HCT116 (cell line): Measurements from ENCODE around the gene ALG1L2. TPM values are rescaled to one million over a fixed set of nuclear protein-coding genes. Genes with fewer than 3 reads are reported as not detected.
"Not testable (repeated sequence)": the region's sequence is repeated elsewhere in the genome, so short reads cannot be mapped to it uniquely, and the experiment has no call there.

Source experiments
- ATAC-seq: fragments of 200-7000 bp; cut with Tn5 transposase; 2 replicates; pipeline ENCODE4 v1.9.1; 2020; ENCODE audit warnings: mild to moderate bottlenecking, moderate library complexity
- BruUV-seq: library from RNA; stranded (reverse); fragments of 400-500 nt; replicated peaks from 2 replicates; lab custom pipeline; 2021; lab: Mats Ljungman, UMichigan
- CTCF ChIA-PET: fragments of 300-600 bp; sonication (Branson Sonifier 250); formaldehyde crosslinking; loops from one replicate; lab custom pipeline; 2021; ENCODE audit warnings: antibody characterized with exemption; lab: Charles Lee
- POLR2A ChIA-PET: fragments of 300-600, 350-600 bp; sonication (Branson Sonifier 250); formaldehyde crosslinking; loops from one replicate; lab custom pipeline; 2021; ENCODE audit warnings: antibody characterized with exemption; lab: Charles Lee
- RAD21 ChIA-PET, 2 experiments: fragments of 300-600 bp; sonication (Branson Sonifier 250); formaldehyde crosslinking; loops; one replicate each; lab custom pipeline; 2023; ENCODE audit warnings: low total read pairs in 2 of 2; ENCODE audit not compliant: uncharacterized antibody in 2 of 2, unreplicated experiment in 2 of 2, low non-redundant PET in 1 of 2; lab: Charles Lee
- DNase-seq: peaks from one replicate; pipeline ENCODE4 v3.0.0-alpha.2; 2010; ENCODE audit warnings: low read depth, low spot score
- H2AFZ ChIP-seq: fragments of 200-600 bp; shearing (Covaris generic), sonication (generic); 2 replicates; pipeline ENCODE4 v1.6.1; 2017; ENCODE audit warnings: low read depth, mixed run types, mixed read lengths, antibody characterized with exemption, low read length; ENCODE audit not compliant: poor library complexity, severe bottlenecking
- H3K27ac ChIP-seq: 2 replicates; pipeline ENCODE4 v1.5.1; 2012; ENCODE audit warnings: low read depth, low read length
- H3K27me3 ChIP-seq: fragments of 200-600 bp; sonication (generic); 2 replicates; pipeline ENCODE4 v1.6.1; 2016; ENCODE audit warnings: mixed run types, low read length, mixed read lengths; ENCODE audit not compliant: insufficient read depth
- H3K36me3 ChIP-seq, 2 experiments: fragments of 200-500 bp in 1 of 2; fragments of 200-600 bp in 1 of 2; sonication (Bioruptor generic) in 1 of 2; sonication (generic) in 1 of 2; 2 replicates each; pipeline versions ENCODE4 v1.5.1 to v1.6.1; 2014 to 2016; ENCODE audit warnings: low read length in 2 of 2, inconsistent platforms in 1 of 2, mixed read lengths in 1 of 2, mixed run types in 1 of 2; ENCODE audit not compliant: insufficient read depth in 2 of 2, control insufficient read depth in 1 of 2
- H3K4me1 ChIP-seq, 2 experiments: fragments of 200-600 bp in 1 of 2; sonication (generic) in 1 of 2; 2 replicates each; pipeline versions ENCODE4 v1.5.1 to v1.6.1; 2012 to 2017; ENCODE audit warnings: low read length in 2 of 2, inconsistent platforms in 1 of 2, mild to moderate bottlenecking in 1 of 2, mixed read lengths in 1 of 2, mixed run types in 1 of 2, moderate library complexity in 1 of 2; ENCODE audit not compliant: insufficient read depth in 2 of 2, control insufficient read depth in 1 of 2
- H3K4me2 ChIP-seq: fragments of 200-600 bp; sonication (generic); 2 replicates; pipeline ENCODE4 v1.6.1; 2017; ENCODE audit warnings: mixed run types, low read length, mixed read lengths
- H3K4me3 ChIP-seq, 2 experiments: fragments of 200-600 bp in 1 of 2; sonication (generic) in 1 of 2; replicated peaks in 1 of 2; 2 replicates each; pipeline ENCODE4 v1.5.1; 2011 to 2016; ENCODE audit warnings: low read length in 2 of 2, control low read depth in 1 of 2, low read depth in 1 of 2, mild to moderate bottlenecking in 1 of 2, mixed read lengths in 1 of 2, mixed run types in 1 of 2
- H3K79me2 ChIP-seq: fragments of 200-600 bp; sonication (generic); 2 replicates; pipeline ENCODE4 v1.6.1; 2017; ENCODE audit warnings: mild to moderate bottlenecking, mixed run types, low read length, moderate library complexity, mixed read lengths; ENCODE audit not compliant: insufficient read depth
- H3K9ac ChIP-seq: fragments of 200-600 bp; sonication (generic); 2 replicates; pipeline ENCODE4 v1.6.1; 2016; ENCODE audit warnings: low read length, mixed read lengths
- H3K9me2 ChIP-seq: fragments of 200-600 bp; sonication (generic), shearing (Covaris generic); 2 replicates; pipeline ENCODE4 v1.6.1; 2017; ENCODE audit warnings: mixed run types, mild to moderate bottlenecking, moderate library complexity; ENCODE audit not compliant: insufficient read depth
- H3K9me3 ChIP-seq, 2 experiments: fragments of 200-500 bp in 1 of 2; fragments of 200-600 bp in 1 of 2; sonication (Bioruptor generic) in 1 of 2; sonication (generic) in 1 of 2; 2 replicates each; pipeline ENCODE4 v1.6.1; 2014 to 2017; ENCODE audit warnings: low read length in 2 of 2, mixed read lengths in 2 of 2, inconsistent platforms in 1 of 2, low read depth in 1 of 2, mild to moderate bottlenecking in 1 of 2, mixed run types in 1 of 2, moderate library complexity in 1 of 2; ENCODE audit not compliant: control insufficient read depth in 1 of 2, insufficient read depth in 1 of 2
- H4K20me1 ChIP-seq: fragments of 200-600 bp; sonication (generic), shearing (Covaris generic); 2 replicates; pipeline ENCODE4 v1.6.1; 2017; ENCODE audit warnings: mixed run types, mild to moderate bottlenecking, moderate library complexity; ENCODE audit not compliant: insufficient read depth
- EZH2 ChIP-seq: fragments of 200-600 bp; sonication (generic); IDR thresholded peaks from 2 replicates; pipeline ENCODE4 v1.6.1; 2017; ENCODE audit warnings: antibody characterized with exemption, mixed run types
- EZH2phosphoT487 ChIP-seq: fragments of 200-600 bp; IDR thresholded peaks from 2 replicates; pipeline ENCODE4 v1.6.1; 2018; ENCODE audit warnings: antibody characterized with exemption, borderline replicate concordance
- FOSL1 ChIP-seq: IDR thresholded peaks from 2 replicates; pipeline ENCODE4 v1.6.1; 2012; ENCODE audit warnings: low read depth
- POLR2AphosphoS5 ChIP-seq: IDR thresholded peaks from 2 replicates; pipeline ENCODE4 v1.6.1; 2011; ENCODE audit warnings: mild to moderate bottlenecking, low read depth, low read length, moderate library complexity
- RAD21 ChIP-seq: IDR thresholded peaks from 2 replicates; pipeline ENCODE4 v1.6.1; 2012; ENCODE audit warnings: low read depth, mild to moderate bottlenecking
- SIN3A ChIP-seq: IDR thresholded peaks from 2 replicates; pipeline ENCODE4 v1.6.1; 2012; ENCODE audit warnings: low read depth
- SRF ChIP-seq: IDR thresholded peaks from 2 replicates; pipeline ENCODE4 v1.6.1; 2012; ENCODE audit warnings: low read depth
- TCF7L2 ChIP-seq: IDR thresholded peaks from 2 replicates; pipeline ENCODE4 v1.7.0; 2011; ENCODE audit warnings: borderline replicate concordance, inconsistent platforms; ENCODE audit not compliant: insufficient read depth, insufficient read length; ENCODE audit errors: extremely low read depth
- intact Hi-C: fragments of 100-400 bp; cut with micrococcal nuclease; formaldehyde crosslinking; loops from 2 replicates; pipeline ENCODE4 v1.10.0; 2022
- total RNA-seq: library from RNA; stranded (reverse); gene quantifications from one replicate; pipeline ENCODE4 v1.2.1, GENCODE V29; 2021; ENCODE audit not compliant: unreplicated experiment
- TF ChIP-seq, protein P1 (sequence below), 3 experiments: fragments of 200-600 bp in 1 of 3; sonication (generic) in 1 of 3; IDR thresholded peaks in 2 of 3; conservative IDR thresholded peaks in 1 of 3; 2 replicates each; pipeline ENCODE4 v1.5.1; 2012 to 2017; ENCODE audit warnings: low read depth in 2 of 3, low read length in 2 of 3, antibody characterized with exemption in 1 of 3, borderline replicate concordance in 1 of 3, control low read depth in 1 of 3, mild to moderate bottlenecking in 1 of 3, mixed read lengths in 1 of 3, mixed run types in 1 of 3, moderate library complexity in 1 of 3; ENCODE audit not compliant: insufficient read depth in 1 of 3
- TF ChIP-seq, protein P2 (sequence below): IDR thresholded peaks from 2 replicates; pipeline ENCODE4 v1.6.1; 2012; ENCODE audit warnings: low read depth
- TF ChIP-seq, protein P3 (sequence below): IDR thresholded peaks from 2 replicates; pipeline ENCODE4 v1.6.1; 2012

ALG1L2 gene
- total RNA-seq, 1 experiment from 2014 or later = 0.44 TPM

DNA sequence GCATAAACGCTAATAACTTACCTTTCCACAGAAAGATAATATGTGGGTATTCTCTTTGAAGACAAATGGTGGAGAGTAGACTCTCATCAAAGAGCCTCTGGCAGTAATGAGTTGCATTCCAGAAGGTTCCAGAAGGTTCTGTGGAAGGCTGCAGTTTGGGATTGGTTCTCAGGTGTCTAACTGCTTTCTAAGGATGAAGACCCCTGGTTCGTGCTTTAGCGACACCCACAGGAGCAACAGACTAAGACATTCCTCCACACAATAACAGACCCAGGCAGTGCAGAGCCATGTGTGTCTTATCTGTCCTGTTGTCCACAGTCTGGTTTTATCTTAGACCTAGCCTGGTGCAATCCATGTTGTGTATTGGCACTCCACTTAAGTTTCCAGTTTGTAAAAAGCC, 9.1 kb downstream of the ALG1L2 start:
- CTCF ChIA-PET = interaction anchor here (0.9 kb wide), 1 partner anchor 149 kb away, joined by 10 read pairs; no protein-coding TSS in a partner anchor
- peaks cover 10 to 22% of the 10 kb centered on the region in 2 experiments; a peak in 3 of 4 replicates for H3K4me1 ChIP-seq
- H3K27me3 ChIP-seq, RAD21 ChIA-PET, H3K4me2 ChIP-seq, H3K9ac ChIP-seq, BruUV-seq, H3K9me2 ChIP-seq, intact Hi-C loops, H4K20me1 ChIP-seq, DNase-seq, H3K36me3 ChIP-seq, ATAC-seq, H2AFZ ChIP-seq, H3K4me3 ChIP-seq, H3K79me2 ChIP-seq, H3K9me3 ChIP-seq, POLR2A ChIA-PET, H3K27ac ChIP-seq: not testable (repeated sequence)
- TF ChIP-seq, protein P1, sequence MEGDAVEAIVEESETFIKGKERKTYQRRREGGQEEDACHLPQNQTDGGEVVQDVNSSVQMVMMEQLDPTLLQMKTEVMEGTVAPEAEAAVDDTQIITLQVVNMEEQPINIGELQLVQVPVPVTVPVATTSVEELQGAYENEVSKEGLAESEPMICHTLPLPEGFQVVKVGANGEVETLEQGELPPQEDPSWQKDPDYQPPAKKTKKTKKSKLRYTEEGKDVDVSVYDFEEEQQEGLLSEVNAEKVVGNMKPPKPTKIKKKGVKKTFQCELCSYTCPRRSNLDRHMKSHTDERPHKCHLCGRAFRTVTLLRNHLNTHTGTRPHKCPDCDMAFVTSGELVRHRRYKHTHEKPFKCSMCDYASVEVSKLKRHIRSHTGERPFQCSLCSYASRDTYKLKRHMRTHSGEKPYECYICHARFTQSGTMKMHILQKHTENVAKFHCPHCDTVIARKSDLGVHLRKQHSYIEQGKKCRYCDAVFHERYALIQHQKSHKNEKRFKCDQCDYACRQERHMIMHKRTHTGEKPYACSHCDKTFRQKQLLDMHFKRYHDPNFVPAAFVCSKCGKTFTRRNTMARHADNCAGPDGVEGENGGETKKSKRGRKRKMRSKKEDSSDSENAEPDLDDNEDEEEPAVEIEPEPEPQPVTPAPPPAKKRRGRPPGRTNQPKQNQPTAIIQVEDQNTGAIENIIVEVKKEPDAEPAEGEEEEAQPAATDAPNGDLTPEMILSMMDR (IDR thresholded peaks at IDR 0.05 in 2 of 3, conservative IDR thresholded peaks at IDR 0.05 in 1 of 3; ENCODE audit: borderline replicate concordance in 1 of 3, insufficient read depth in 1 of 3, low read depth in 2 of 3, low read length in 2 of 3) = 0 out of 6 replicates have a peak, but pooled peaks of 1 of the 3 experiments have one; percentile 8
- TF ChIP-seq RAD21 = peak; percentile 40; the same call in 1 of the 2 replicates

DNA sequence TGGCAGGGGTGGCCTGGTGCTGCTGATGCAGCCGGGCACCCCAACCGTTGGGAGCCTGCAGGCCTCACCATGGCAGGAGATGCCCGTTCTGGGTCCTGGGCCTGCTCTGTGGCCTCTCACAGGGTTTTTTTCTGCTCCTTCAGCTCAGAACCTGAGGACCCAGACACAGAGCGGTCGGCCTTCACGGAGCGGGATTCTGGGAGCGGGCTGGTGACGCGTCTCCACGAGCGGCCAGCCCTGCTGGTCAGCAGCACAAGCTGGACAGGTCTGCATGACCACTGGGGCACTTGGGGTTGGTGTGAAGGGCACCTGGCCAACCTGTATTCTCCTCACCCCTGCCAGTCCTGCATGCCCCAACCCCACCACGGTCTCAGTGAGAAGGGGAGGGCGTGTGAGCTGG, 10.3 kb downstream of the ALG1L2 start:
- H4K20me1 ChIP-seq = no peaks in the 10 kb centered on the region
- peaks cover 10 to 22% of the 10 kb centered on the region in 2 experiments; a peak in 3 of 4 replicates for H3K4me1 ChIP-seq
- no peak overlapping the region for H2AFZ ChIP-seq
- no peak overlapping the region for H3K9ac ChIP-seq
- POLR2A ChIA-PET = no interaction called here
- no peaks in the 10 kb centered on the region for H3K9me3 ChIP-seq
- no peak overlapping the region for H3K4me2 ChIP-seq
- ATAC-seq (no peak), DNase-seq (no peak)
- CTCF ChIA-PET = interaction anchor here (1.1 kb wide), 1 partner anchor 150 kb away, joined by 3 read pairs; no protein-coding TSS in a partner anchor
- intact Hi-C loops = no loop called here
- H3K9me2 ChIP-seq = no peaks in the 10 kb centered on the region
- no peaks in the 10 kb centered on the region for H3K79me2 ChIP-seq
- RAD21 ChIA-PET = no interaction called here
- no peaks in the 10 kb centered on the region for H3K36me3 ChIP-seq
- no peak overlapping the region for H3K27ac ChIP-seq
- H3K27me3 ChIP-seq = no peaks in the 10 kb centered on the region
- H3K4me3 ChIP-seq = no peak overlapping the region
- BruUV-seq = no TSS peak
- TF ChIP-seq EZH2 = no peak
- no peak for TF ChIP-seq TCF7L2
- no peak for TF ChIP-seq FOSL1
- no peak for TF ChIP-seq SRF
- TF ChIP-seq RAD21 = no peak
- TF ChIP-seq, protein P2, sequence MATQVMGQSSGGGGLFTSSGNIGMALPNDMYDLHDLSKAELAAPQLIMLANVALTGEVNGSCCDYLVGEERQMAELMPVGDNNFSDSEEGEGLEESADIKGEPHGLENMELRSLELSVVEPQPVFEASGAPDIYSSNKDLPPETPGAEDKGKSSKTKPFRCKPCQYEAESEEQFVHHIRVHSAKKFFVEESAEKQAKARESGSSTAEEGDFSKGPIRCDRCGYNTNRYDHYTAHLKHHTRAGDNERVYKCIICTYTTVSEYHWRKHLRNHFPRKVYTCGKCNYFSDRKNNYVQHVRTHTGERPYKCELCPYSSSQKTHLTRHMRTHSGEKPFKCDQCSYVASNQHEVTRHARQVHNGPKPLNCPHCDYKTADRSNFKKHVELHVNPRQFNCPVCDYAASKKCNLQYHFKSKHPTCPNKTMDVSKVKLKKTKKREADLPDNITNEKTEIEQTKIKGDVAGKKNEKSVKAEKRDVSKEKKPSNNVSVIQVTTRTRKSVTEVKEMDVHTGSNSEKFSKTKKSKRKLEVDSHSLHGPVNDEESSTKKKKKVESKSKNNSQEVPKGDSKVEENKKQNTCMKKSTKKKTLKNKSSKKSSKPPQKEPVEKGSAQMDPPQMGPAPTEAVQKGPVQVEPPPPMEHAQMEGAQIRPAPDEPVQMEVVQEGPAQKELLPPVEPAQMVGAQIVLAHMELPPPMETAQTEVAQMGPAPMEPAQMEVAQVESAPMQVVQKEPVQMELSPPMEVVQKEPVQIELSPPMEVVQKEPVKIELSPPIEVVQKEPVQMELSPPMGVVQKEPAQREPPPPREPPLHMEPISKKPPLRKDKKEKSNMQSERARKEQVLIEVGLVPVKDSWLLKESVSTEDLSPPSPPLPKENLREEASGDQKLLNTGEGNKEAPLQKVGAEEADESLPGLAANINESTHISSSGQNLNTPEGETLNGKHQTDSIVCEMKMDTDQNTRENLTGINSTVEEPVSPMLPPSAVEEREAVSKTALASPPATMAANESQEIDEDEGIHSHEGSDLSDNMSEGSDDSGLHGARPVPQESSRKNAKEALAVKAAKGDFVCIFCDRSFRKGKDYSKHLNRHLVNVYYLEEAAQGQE = no peak
- no peak for TF ChIP-seq POLR2AphosphoS5
- TF ChIP-seq, protein P3, sequence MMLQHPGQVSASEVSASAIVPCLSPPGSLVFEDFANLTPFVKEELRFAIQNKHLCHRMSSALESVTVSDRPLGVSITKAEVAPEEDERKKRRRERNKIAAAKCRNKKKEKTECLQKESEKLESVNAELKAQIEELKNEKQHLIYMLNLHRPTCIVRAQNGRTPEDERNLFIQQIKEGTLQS = no peak
- no peak for TF ChIP-seq EZH2phosphoT487
- TF ChIP-seq SIN3A = no peak
